OCI-LY3 (cell line): ENCODE results near the gene KLK12.

ENCODE experiments used
- CTCF ChIP-seq: fragments of 200-600, 300-600 bp; sonication (generic); IDR thresholded peaks from 2 replicates; pipeline ENCODE4 v1.5.1; 2014; ENCODE audit warnings: antibody characterized with exemption, low read length, low read depth
- EZH2phosphoT487 ChIP-seq: fragments of 200-600 bp; shearing (Covaris generic); IDR thresholded peaks from 2 replicates; pipeline ENCODE4 v1.6.1; 2018; ENCODE audit warnings: antibody characterized with exemption, mixed run types, low read depth

GRCh38 chr19:51001515-51001914 is 33.3 kb downstream of the KLK12 start, which contains the start of gene KLK8:
- TF ChIP-seq CTCF (no peak), EZH2phosphoT487 (no peak)
